HL-60 (cell line): ENCODE measurements around the gene TIE1.

Experiments
- DNase-seq, 2 experiments: peaks; one replicate each; pipeline ENCODE4 v3.0.0-alpha.2; 2010 to 2020; ENCODE audit warnings: low read depth in 1 of 2, low spot score in 1 of 2
- H3K27ac ChIP-seq: fragments of 250-450 bp; sonication (Bioruptor Pico); replicated peaks from 2 replicates; pipeline ENCODE4 v1.5.1; 2020; ENCODE audit warnings: mild to moderate bottlenecking, moderate library complexity
- H3K27me3 ChIP-seq: fragments of 250-450 bp; sonication (Bioruptor Pico); 2 replicates; pipeline ENCODE4 v1.5.1; 2021; ENCODE audit warnings: mild to moderate bottlenecking, moderate library complexity; ENCODE audit not compliant: insufficient read depth, poor library complexity, severe bottlenecking
- H3K4me3 ChIP-seq: replicated peaks from 2 replicates; pipeline ENCODE4 v1.5.1; 2011; ENCODE audit warnings: mild to moderate bottlenecking, control low read depth, low read length; ENCODE audit not compliant: insufficient read depth
- CTCF ChIP-seq: IDR thresholded peaks from one replicate; pipeline ENCODE4 v1.5.1; 2011; ENCODE audit warnings: low read length, control low read depth, inconsistent platforms; ENCODE audit not compliant: insufficient read depth
- GABPA ChIP-seq: IDR thresholded peaks from 2 replicates; pipeline ENCODE4 v1.6.1; 2012; ENCODE audit warnings: low read depth
- POLR2AphosphoS5 ChIP-seq: IDR thresholded peaks from 2 replicates; pipeline ENCODE4 v1.6.1; 2012; ENCODE audit warnings: low read depth
- SPI1 ChIP-seq: IDR thresholded peaks from 2 replicates; pipeline ENCODE4 v1.6.1; 2012; ENCODE audit warnings: low read depth, mild to moderate bottlenecking, borderline replicate concordance
- TF ChIP-seq, protein P1 (sequence below): IDR thresholded peaks from 2 replicates; pipeline ENCODE4 v1.6.1; 2012; ENCODE audit warnings: low read depth; ENCODE audit not compliant: insufficient replicate concordance

Gene TIE1

DNA sequence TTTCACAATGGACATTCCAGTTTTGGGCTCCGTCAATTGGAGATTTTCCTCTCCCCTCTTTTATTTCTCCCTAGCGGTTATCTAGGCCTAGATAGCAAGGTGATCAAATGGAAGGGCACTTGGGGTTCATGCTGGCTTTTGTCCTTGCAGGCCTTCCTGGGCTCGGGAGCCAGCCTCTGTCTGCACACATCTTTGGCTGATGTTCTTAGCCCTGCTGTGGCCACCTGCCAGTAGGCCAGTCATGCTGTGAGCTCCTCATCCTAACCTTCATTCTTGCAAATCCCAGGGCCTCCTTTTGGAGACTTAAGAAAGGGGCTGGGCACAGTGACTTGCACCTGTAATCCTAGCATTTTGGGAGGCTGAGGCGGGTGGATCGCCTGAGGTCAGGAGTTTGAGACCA is 13.5 kb downstream of the TIE1 start:
- no peak overlapping the region for H3K4me3 ChIP-seq

DNA sequence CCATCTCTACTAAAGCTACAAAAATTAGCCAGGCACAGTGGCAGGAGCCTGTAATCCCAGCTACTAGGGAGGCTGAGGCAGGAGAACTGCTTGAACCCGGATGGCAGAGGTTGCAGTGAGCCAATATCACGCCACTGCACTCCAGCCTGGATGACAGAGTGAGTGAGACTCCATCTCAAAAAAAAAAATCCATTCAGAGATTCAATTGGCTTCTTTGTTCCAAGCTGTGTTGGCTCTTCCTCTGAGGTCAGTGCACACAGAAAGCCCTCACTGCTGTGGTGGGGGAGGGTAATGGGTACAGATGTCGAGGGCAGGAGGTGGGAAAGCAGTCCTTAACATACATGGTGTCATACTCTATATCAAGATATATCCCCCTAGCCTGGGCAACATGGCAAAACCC is 14.7 kb downstream of the TIE1 start:
- Histone ChIP-seq H3K27ac (no peak overlapping the region), H3K4me3 (no peak overlapping the region), H3K27me3 (no peaks in the 10 kb centered on the region)
- TF ChIP-seq, protein P1, sequence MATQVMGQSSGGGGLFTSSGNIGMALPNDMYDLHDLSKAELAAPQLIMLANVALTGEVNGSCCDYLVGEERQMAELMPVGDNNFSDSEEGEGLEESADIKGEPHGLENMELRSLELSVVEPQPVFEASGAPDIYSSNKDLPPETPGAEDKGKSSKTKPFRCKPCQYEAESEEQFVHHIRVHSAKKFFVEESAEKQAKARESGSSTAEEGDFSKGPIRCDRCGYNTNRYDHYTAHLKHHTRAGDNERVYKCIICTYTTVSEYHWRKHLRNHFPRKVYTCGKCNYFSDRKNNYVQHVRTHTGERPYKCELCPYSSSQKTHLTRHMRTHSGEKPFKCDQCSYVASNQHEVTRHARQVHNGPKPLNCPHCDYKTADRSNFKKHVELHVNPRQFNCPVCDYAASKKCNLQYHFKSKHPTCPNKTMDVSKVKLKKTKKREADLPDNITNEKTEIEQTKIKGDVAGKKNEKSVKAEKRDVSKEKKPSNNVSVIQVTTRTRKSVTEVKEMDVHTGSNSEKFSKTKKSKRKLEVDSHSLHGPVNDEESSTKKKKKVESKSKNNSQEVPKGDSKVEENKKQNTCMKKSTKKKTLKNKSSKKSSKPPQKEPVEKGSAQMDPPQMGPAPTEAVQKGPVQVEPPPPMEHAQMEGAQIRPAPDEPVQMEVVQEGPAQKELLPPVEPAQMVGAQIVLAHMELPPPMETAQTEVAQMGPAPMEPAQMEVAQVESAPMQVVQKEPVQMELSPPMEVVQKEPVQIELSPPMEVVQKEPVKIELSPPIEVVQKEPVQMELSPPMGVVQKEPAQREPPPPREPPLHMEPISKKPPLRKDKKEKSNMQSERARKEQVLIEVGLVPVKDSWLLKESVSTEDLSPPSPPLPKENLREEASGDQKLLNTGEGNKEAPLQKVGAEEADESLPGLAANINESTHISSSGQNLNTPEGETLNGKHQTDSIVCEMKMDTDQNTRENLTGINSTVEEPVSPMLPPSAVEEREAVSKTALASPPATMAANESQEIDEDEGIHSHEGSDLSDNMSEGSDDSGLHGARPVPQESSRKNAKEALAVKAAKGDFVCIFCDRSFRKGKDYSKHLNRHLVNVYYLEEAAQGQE: no peak
- TF ChIP-seq POLR2AphosphoS5 (no peak), SPI1 (no peak), GABPA (no peak), CTCF (no peak)
- DNase-seq: no peak

More for the DNA sequence above, 13.5 kb downstream of the TIE1 start:
- Histone ChIP-seq H3K27ac (no peak overlapping the region), H3K27me3 (no peaks in the 10 kb centered on the region)
- no peak for DNase-seq
- no peak for TF ChIP-seq CTCF
- TF ChIP-seq POLR2AphosphoS5: no peak
- no peak for TF ChIP-seq SPI1
- TF ChIP-seq GABPA: no peak
- TF ChIP-seq, protein P1: no peak

DNA sequence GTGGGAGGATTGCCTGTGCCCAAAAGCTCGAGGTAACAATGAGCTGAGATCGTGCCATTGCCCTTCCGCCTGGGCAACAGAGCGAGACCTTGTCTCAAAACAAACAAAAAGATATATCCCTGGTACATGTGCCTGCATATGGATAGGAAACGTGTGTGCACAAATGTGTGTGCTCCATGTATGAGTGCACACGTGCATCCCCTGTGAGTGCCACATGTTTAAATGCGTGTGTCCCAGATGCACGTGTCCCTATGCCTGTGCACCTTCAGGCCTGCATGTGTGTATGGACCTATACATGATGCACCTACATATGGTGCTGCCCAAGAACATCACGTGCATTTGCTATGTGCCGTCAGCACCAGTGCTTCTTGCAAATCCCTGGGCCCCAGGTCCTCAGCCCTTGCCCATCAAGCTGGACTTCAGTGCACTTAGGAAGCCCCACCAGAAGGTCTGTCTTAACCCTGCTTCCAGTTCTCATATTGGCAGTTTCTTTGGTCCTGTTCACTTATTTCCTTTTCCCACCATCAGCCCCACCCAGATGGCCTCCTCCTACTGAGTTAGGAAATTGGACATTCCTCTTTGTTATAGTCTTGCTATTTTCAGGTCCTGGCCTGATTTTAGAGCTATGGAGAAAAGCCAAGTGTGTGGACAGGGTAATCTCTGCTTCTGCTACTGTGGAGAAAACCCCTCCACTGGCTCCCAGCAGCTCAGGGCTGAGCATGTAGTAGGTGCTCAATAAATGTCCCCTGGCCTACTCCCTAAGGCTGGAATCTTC is 15.4 kb downstream of the TIE1 start:
- Histone ChIP-seq H3K27ac (no peak overlapping the region), H3K27me3 (no peaks in the 10 kb centered on the region), H3K4me3 (no peak overlapping the region)
- DNase-seq: no peak
- TF ChIP-seq, protein P1: no peak
- TF ChIP-seq GABPA (no peak), CTCF (no peak), POLR2AphosphoS5 (no peak), SPI1 (no peak)
